Esophagus squamous epithelium (tissue), 4 donors: ENCODE results near the gene PCDH9.

Experiments
- CTCF ChIP-seq, 6 experiments: fragments of 450-650 bp in 4 of 6; fragments of 200-600 bp in 2 of 6; sonication (generic) in 2 of 6; IDR thresholded peaks; one replicate each; pipeline ENCODE4 v1.5.1; 2016 to 2019; ENCODE audit warnings: antibody characterized with exemption in 6 of 6, mild to moderate bottlenecking in 4 of 6, moderate library complexity in 4 of 6
- POLR2A ChIP-seq, 4 donors: fragments of 450-650 bp; IDR thresholded peaks; one replicate each; pipeline ENCODE4 v1.6.1; 2017; ENCODE audit warnings: antibody characterized with exemption in 4 of 4, mild to moderate bottlenecking in 4 of 4, moderate library complexity in 3 of 4

GRCh38 chr13:67228916-67229315 is 1.2 kb downstream of the PCDH9 start:
- TF ChIP-seq CTCF (IDR thresholded peaks at IDR 0.05) (no peak), POLR2A (IDR thresholded peaks at IDR 0.05) (no peak)
